HG03460 (cell line): ENCODE data around the gene BFSP2.
A peak's percentile ranks its signal among the peaks of the same experiment; 100 is the strongest.
"Not testable (repeated sequence)": the region's sequence is repeated elsewhere in the genome, so short reads cannot be mapped to it uniquely, and the experiment has no call there.

ENCODE experiments used
- ATAC-seq: cut with Tn5 transposase; IDR thresholded peaks from one replicate; pipeline ENCODE4 v1.9.1; 2021; ENCODE audit not compliant: unreplicated experiment

Gene BFSP2

GRCh38 chr3:133455281-133455680, 55.4 kb downstream of the BFSP2 start:
- ATAC-seq: no peak

- ATAC-seq: no peak
Observed at GRCh38 chr3:133455960-133456359, 56.1 kb downstream of the BFSP2 start.

- ATAC-seq: no peak
Observed at GRCh38 chr3:133457025-133457424, 57.2 kb downstream of the BFSP2 start.

- no peak for ATAC-seq
Observed at GRCh38 chr3:133457465-133458067, 57.7 kb downstream of the BFSP2 start.

- ATAC-seq: no peak
Observed at GRCh38 chr3:133459400-133459799, 59.5 kb downstream of the BFSP2 start.

- no peak for ATAC-seq
Observed at GRCh38 chr3:133460809-133461208, 61.0 kb downstream of the BFSP2 start.

GRCh38 chr3:133461291-133461690, 61.4 kb downstream of the BFSP2 start:
- ATAC-seq: no peak

GRCh38 chr3:133463347-133463860, 63.5 kb downstream of the BFSP2 start:
- ATAC-seq: no peak

- no peak for ATAC-seq
Observed at GRCh38 chr3:133464573-133464972, 64.7 kb downstream of the BFSP2 start.

- peak; percentile 38 for ATAC-seq
Observed at GRCh38 chr3:133466531-133467386, 66.9 kb downstream of the BFSP2 start.

GRCh38 chr3:133467780-133468179, 67.9 kb downstream of the BFSP2 start:
- ATAC-seq: no peak

- no peak for ATAC-seq
Observed at GRCh38 chr3:133468251-133468721, 68.4 kb downstream of the BFSP2 start.

GRCh38 chr3:133469140-133469731, 69.4 kb downstream of the BFSP2 start:
- ATAC-seq: no peak

- ATAC-seq: no peak
Observed at GRCh38 chr3:133472242-133472641, 72.4 kb downstream of the BFSP2 start.

- no peak for ATAC-seq
Observed at GRCh38 chr3:133472889-133473288, 73.0 kb downstream of the BFSP2 start.

- ATAC-seq: not testable (repeated sequence)
Observed at GRCh38 chr3:133473472-133474191, 73.8 kb downstream of the BFSP2 start.

- no peak for ATAC-seq
Observed at GRCh38 chr3:133474251-133474801, 74.5 kb downstream of the BFSP2 start.

- no peak for ATAC-seq
Observed at GRCh38 chr3:133474817-133475216, 75.0 kb downstream of the BFSP2 start.

- ATAC-seq: peak; percentile 75
Observed at GRCh38 chr3:133475245-133476010, 75.6 kb downstream of the BFSP2 start.

GRCh38 chr3:133476971-133477375, 77.1 kb downstream of the BFSP2 start:
- ATAC-seq: no peak
